Colonic mucosa (tissue), 4 donors: ENCODE data around the gene BAZ2B. TPM values are rescaled to one million over a fixed set of nuclear protein-coding genes. Genes with fewer than 3 reads are reported as not detected.
A peak's percentile ranks its signal among the peaks of the same experiment; 100 is the strongest.

ENCODE experiments used
- DNase-seq: peaks from one replicate; pipeline ENCODE4 v3.0.0-alpha.2; 2020
- H3K27ac ChIP-seq: fragments of 200-600 bp; one replicate; pipeline ENCODE4 v1.8.0; 2021
- H3K27me3 ChIP-seq: fragments of 200-600 bp; one replicate; pipeline ENCODE4 v1.8.0; 2021
- H3K36me3 ChIP-seq: fragments of 200-600 bp; one replicate; pipeline ENCODE4 v1.8.0; 2021
- H3K4me1 ChIP-seq: fragments of 200-600 bp; one replicate; pipeline ENCODE4 v1.8.0; 2021; ENCODE audit warnings: mild to moderate bottlenecking
- H3K4me3 ChIP-seq: fragments of 200-600 bp; one replicate; pipeline ENCODE4 v1.8.0; 2021
- H3K9ac ChIP-seq, 2 donors: one replicate each; pipeline ENCODE4 v1.7.0; 2013; ENCODE audit warnings: control low read depth in 2 of 2, low read depth in 2 of 2, low read length in 2 of 2
- H3K9me3 ChIP-seq: fragments of 200-600 bp; one replicate; pipeline ENCODE4 v1.8.0; 2021
- intact Hi-C: fragments of 100-400 bp; cut with DNase I; formaldehyde crosslinking; loops from one replicate; pipeline ENCODE4 v1.14.1; 2022
- total RNA-seq, 2 donors: library from RNA; stranded (reverse); fragmentation: NEBNext Ultra II Directional in 1 of 2; extraction: Animal tissue kit (Norgen Biotek cat#: 25700) in 1 of 2; gene quantifications; one replicate each; pipeline ENCODE4 v1.2.1, GENCODE V29; 2021
- TF ChIP-seq, protein P1 (sequence below): fragments of 200-600 bp; IDR thresholded peaks from one replicate; pipeline ENCODE4 v1.8.0; 2022; ENCODE audit warnings: antibody characterized with exemption, mild to moderate bottlenecking
- donor health status: healthy.
- donor health status: DM: no; HTN: no; CAD: no.
- donor health status: DM: no; HTN: no; CAD: no.

The BAZ2B gene
- total RNA-seq, result 10 to 100 TPM; 36.7 to 60.9 TPM

DNA sequence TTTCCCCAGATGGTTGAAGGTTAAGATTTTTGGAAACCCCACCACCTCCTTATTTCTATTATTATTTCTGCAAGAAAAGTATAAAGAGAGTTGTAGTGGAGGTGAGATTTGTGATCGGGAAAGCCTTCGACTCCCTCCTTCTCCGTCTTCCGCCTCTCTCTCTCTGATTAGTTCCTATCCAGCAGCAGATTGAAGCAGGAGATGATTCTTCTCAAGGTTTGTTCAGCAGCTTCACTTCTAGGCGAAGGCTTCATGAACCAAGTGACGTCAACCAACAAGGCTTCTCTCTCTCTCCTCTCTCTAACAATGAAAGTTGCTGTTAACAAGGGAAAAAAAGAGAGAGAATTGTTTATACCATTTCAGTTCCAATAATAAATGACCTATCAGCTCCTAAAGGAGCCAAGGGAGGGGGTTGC lies at the start of gene BAZ2B:
Gene BAZ2B, minus strand, starts transcription at position 263 of the 416 bp plus-strand sequence. CDS start 137,829 bp downstream, outside the sequence.
- Histone ChIP-seq H3K4me1 (no peaks in the 10 kb centered on the region), H3K36me3 (no peaks in the 10 kb centered on the region), H3K9me3 (no peaks in the 10 kb centered on the region), H3K9ac (peak within 1 kb of the TSS; percentile 97 to 98), H3K4me3 (peak within 1 kb of the TSS; percentile 60), H3K27ac (peak within 1 kb of the TSS; percentile 98), H3K27me3 (no peaks in the 10 kb centered on the region)
- DNase-seq, result peak; percentile 60
- TF ChIP-seq, protein P1, sequence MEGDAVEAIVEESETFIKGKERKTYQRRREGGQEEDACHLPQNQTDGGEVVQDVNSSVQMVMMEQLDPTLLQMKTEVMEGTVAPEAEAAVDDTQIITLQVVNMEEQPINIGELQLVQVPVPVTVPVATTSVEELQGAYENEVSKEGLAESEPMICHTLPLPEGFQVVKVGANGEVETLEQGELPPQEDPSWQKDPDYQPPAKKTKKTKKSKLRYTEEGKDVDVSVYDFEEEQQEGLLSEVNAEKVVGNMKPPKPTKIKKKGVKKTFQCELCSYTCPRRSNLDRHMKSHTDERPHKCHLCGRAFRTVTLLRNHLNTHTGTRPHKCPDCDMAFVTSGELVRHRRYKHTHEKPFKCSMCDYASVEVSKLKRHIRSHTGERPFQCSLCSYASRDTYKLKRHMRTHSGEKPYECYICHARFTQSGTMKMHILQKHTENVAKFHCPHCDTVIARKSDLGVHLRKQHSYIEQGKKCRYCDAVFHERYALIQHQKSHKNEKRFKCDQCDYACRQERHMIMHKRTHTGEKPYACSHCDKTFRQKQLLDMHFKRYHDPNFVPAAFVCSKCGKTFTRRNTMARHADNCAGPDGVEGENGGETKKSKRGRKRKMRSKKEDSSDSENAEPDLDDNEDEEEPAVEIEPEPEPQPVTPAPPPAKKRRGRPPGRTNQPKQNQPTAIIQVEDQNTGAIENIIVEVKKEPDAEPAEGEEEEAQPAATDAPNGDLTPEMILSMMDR, result no peak
- intact Hi-C loops, result no loop called here

- no peak overlapping the region for H3K27ac ChIP-seq
- H3K4me3 ChIP-seq, result no peak overlapping the region
- no peaks in the 10 kb centered on the region for H3K4me1 ChIP-seq
- DNase-seq, result no peak
- H3K9me3 ChIP-seq, result no peaks in the 10 kb centered on the region
- H3K27me3 ChIP-seq, result no peaks in the 10 kb centered on the region
- no peaks in the 10 kb centered on the region for H3K36me3 ChIP-seq
- TF ChIP-seq, protein P1, result no peak
- H3K9ac ChIP-seq, result no peak overlapping the region
- intact Hi-C loops, result no loop called here
Measured at GRCh38 chr2:159661286-159661685, 44.9 kb upstream of the BAZ2B start.

DNA sequence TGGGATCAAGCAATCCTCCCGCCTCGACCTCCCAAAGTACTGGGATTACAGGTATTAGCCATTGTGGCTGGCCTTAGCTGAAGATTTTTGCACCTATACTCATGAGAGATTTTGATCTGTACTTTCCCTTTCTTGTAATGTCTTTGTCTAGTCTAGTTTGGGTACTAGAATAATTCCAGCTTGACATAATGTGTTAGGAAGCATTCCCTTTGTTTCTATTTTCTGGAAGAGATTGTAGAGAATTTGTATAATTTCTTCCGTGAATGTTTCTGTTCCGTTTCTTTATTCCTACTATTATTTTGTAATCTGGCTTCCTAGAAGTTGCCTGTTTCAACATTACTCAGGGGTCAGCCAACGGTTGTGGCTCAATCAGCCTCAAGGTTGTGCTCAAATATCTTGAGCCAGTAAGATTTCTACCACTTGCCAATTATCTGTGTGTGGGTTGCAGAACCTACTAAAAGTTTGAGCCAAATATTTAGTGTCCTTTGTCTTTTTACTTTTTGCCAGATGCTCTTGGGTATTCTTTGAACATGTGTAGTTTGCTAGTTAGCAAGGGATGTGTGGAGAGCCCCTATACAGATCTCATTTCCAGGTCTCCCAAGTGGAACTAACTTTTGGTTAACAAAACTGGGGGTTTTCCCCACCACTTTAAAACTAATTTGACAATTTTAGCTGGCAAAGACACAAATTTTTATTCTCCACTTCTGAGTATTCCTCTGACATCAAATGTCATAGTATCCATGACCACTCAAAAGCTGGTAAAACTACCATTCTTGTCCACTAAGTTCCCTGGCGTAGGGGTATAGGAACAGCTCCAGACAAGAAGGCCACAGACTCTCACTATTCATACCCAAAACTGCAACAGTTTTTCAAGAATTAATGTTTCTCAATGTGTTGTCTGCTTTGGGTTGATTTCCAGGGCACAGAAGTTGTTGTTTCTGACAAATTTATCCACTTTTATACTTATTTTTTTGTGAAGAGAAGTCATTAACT lies 42.8 kb upstream of the BAZ2B start:
- no peak overlapping the region for H3K9ac ChIP-seq
- intact Hi-C loops, result no loop called here
- no peaks in the 10 kb centered on the region for H3K27me3 ChIP-seq
- TF ChIP-seq, protein P1, result no peak
- H3K27ac ChIP-seq, result no peak overlapping the region
- H3K36me3 ChIP-seq, result no peaks in the 10 kb centered on the region
- H3K4me3 ChIP-seq, result no peak overlapping the region
- no peaks in the 10 kb centered on the region for H3K4me1 ChIP-seq
- no peaks in the 10 kb centered on the region for H3K9me3 ChIP-seq
- no peak for DNase-seq

GRCh38 chr2:159653962-159654361 lies 37.6 kb upstream of the BAZ2B start:
- Histone ChIP-seq H3K36me3 (no peaks in the 10 kb centered on the region), H3K9ac (no peak overlapping the region), H3K4me1 (no peaks in the 10 kb centered on the region), H3K9me3 (no peaks in the 10 kb centered on the region), H3K4me3 (no peak overlapping the region), H3K27me3 (no peaks in the 10 kb centered on the region), H3K27ac (no peak overlapping the region)
- intact Hi-C loops, result no loop called here
- no peak for DNase-seq
- TF ChIP-seq, protein P1, result no peak

GRCh38 chr2:159651884-159652283 lies 35.5 kb upstream of the BAZ2B start:
- Histone ChIP-seq H3K4me3 (no peak overlapping the region), H3K4me1 (no peaks in the 10 kb centered on the region), H3K9ac (no peak overlapping the region), H3K27me3 (no peaks in the 10 kb centered on the region), H3K9me3 (no peaks in the 10 kb centered on the region), H3K27ac (no peak overlapping the region), H3K36me3 (no peaks in the 10 kb centered on the region)
- intact Hi-C loops, result no loop called here
- DNase-seq, result no peak
- TF ChIP-seq, protein P1, result no peak
